A673 (cell line): ENCODE measurements around the gene FPR2.

ENCODE experiments used
- EZH2 ChIP-seq: fragments of 200-600 bp; sonication (generic); IDR thresholded peaks from 2 replicates; pipeline ENCODE4 v1.6.1; 2017; ENCODE audit warnings: borderline replicate concordance, low read depth, mild to moderate bottlenecking, mixed read lengths, antibody characterized with exemption, low read length; ENCODE audit not compliant: poor library complexity, severe bottlenecking
- TF ChIP-seq, protein P1 (sequence below): fragments of 300-800, 200-600 bp; sonication (generic); conservative IDR thresholded peaks from 2 replicates; pipeline ENCODE4 v1.5.1; 2017; ENCODE audit warnings: low read depth, mild to moderate bottlenecking, antibody characterized with exemption, low read length, moderate library complexity, mixed read lengths

DNA sequence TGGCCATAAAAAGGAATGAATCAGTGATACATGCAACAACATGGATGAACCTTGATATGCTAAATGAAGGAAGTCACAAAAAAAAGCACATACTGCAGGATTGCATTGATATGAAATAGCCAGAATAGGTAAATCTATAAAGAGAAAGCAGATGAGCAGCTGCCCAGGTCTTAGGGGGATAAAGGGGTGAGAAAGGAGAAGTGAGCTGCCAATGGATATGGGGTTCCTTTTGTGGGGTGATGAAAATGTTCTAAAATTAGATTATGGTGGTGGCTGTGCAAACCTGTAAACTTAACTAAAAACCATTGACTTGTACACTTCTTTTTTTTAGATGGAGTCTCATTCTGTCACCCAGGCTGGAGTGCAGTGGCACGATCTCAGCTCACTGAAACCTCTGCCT is 49.3 kb upstream of the FPR2 start:
- TF ChIP-seq, protein P1, sequence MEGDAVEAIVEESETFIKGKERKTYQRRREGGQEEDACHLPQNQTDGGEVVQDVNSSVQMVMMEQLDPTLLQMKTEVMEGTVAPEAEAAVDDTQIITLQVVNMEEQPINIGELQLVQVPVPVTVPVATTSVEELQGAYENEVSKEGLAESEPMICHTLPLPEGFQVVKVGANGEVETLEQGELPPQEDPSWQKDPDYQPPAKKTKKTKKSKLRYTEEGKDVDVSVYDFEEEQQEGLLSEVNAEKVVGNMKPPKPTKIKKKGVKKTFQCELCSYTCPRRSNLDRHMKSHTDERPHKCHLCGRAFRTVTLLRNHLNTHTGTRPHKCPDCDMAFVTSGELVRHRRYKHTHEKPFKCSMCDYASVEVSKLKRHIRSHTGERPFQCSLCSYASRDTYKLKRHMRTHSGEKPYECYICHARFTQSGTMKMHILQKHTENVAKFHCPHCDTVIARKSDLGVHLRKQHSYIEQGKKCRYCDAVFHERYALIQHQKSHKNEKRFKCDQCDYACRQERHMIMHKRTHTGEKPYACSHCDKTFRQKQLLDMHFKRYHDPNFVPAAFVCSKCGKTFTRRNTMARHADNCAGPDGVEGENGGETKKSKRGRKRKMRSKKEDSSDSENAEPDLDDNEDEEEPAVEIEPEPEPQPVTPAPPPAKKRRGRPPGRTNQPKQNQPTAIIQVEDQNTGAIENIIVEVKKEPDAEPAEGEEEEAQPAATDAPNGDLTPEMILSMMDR: no peak
- TF ChIP-seq EZH2: no peak
